HepG2 (cell line): ENCODE results near the gene NOVA2. TPM values are rescaled to one million over a fixed set of nuclear protein-coding genes. Genes with fewer than 3 reads are reported as not detected.

Experiments used
- ATAC-seq: fragments of 200-7000 bp; cut with Tn5 transposase; 3 replicates; pipeline ENCODE4 v1.9.1; 2020; ENCODE audit warnings: mild to moderate bottlenecking, moderate library complexity
- BruUV-seq: library from RNA; stranded (reverse); fragments of 400-500 nt; replicated peaks from 2 replicates; lab custom pipeline; 2021; lab: Mats Ljungman, UMichigan
- CTCF ChIA-PET: fragments of 300-600 bp; formaldehyde crosslinking; extraction: SDS; loops from one replicate; lab custom pipeline; 2021; ENCODE audit warnings: low total read pairs, inconsistent platforms, low intra/inter-chr PET ratio; lab: Yijun Ruan, JAX
- POLR2A ChIA-PET: fragments of 350-600 bp; sonication (Branson Sonifier 250); formaldehyde crosslinking; loops from one replicate; lab custom pipeline; 2020; ENCODE audit warnings: antibody characterized with exemption, inconsistent platforms; lab: Yijun Ruan, JAX
- DNase-seq: peaks from one replicate; pipeline ENCODE4 v3.0.0-alpha.2; 2015; ENCODE audit warnings: low spot score
- FAIRE-seq: peaks from 3 replicates; lab custom pipeline; 2011; peaks lifted over from hg19 to GRCh38; lab: Jason Lieb, UNC
- H2AFZ ChIP-seq: one replicate; pipeline ENCODE4 v1.6.1; 2011; ENCODE audit warnings: low read length, inconsistent platforms
- H3K27ac ChIP-seq: fragments of 300-600 bp; 3 replicates; pipeline ENCODE4 v1.8.0; 2011; ENCODE audit warnings: mixed run types, mild to moderate bottlenecking, mixed read lengths, low read length, inconsistent platforms; ENCODE audit not compliant: insufficient read depth; ENCODE audit errors: extremely low read length
- H3K27me3 ChIP-seq, 2 experiments: fragments of 200-600 bp in 1 of 2; 2 replicates in 1 of 2; 3 replicates in 1 of 2; pipeline versions ENCODE4 v1.6.0 to v1.8.0; 2011; ENCODE audit warnings: low read length in 2 of 2, mild to moderate bottlenecking in 2 of 2, moderate library complexity in 2 of 2, inconsistent platforms in 1 of 2; ENCODE audit not compliant: insufficient read depth in 2 of 2, control insufficient read depth in 1 of 2
- H3K36me3 ChIP-seq, 2 experiments: fragments of 200-600 bp in 1 of 2; replicated peaks in 1 of 2; 2 replicates in 1 of 2; 3 replicates in 1 of 2; pipeline versions ENCODE4 v1.5.1 to v1.8.0; 2011; ENCODE audit warnings: low read length in 2 of 2, inconsistent platforms in 1 of 2; ENCODE audit not compliant: insufficient read depth in 2 of 2, control insufficient read depth in 1 of 2
- H3K4me1 ChIP-seq: 2 replicates; pipeline ENCODE4 v1.5.1; 2012; ENCODE audit warnings: low read length, inconsistent platforms; ENCODE audit not compliant: insufficient read depth
- H3K4me2 ChIP-seq: 2 replicates; pipeline ENCODE4 v1.6.0; 2011; ENCODE audit warnings: low read depth, low read length, inconsistent platforms
- H3K4me3 ChIP-seq, 3 experiments: fragments of 200-600 bp in 1 of 3; sonication (generic), shearing (Covaris generic) in 1 of 3; replicated peaks in 1 of 3; 2 replicates each; pipeline ENCODE4 v1.5.1; 2011 to 2016; ENCODE audit warnings: low read length in 3 of 3, inconsistent platforms in 2 of 3, low read depth in 2 of 3, mild to moderate bottlenecking in 2 of 3, control low read depth in 1 of 3, mixed read lengths in 1 of 3; ENCODE audit not compliant: insufficient read depth in 1 of 3
- H3K79me2 ChIP-seq: one replicate; pipeline ENCODE4 v1.6.1; 2011; ENCODE audit warnings: low read length, inconsistent platforms; ENCODE audit not compliant: insufficient read depth
- H3K9ac ChIP-seq: 2 replicates; pipeline ENCODE4 v1.6.0; 2011; ENCODE audit warnings: mild to moderate bottlenecking, low read depth, low read length, inconsistent platforms; ENCODE audit not compliant: insufficient read depth
- H3K9me3 ChIP-seq: 2 replicates; pipeline ENCODE4 v1.5.1; 2012; ENCODE audit warnings: mild to moderate bottlenecking, low read length
- H4K20me1 ChIP-seq: 2 replicates; pipeline ENCODE4 v1.6.0; 2011; ENCODE audit warnings: inconsistent platforms, mild to moderate bottlenecking, low read length, moderate library complexity; ENCODE audit not compliant: insufficient read depth
- HCFC1 ChIP-seq: fragments of 150-350 bp; IDR thresholded peaks from 2 replicates; pipeline ENCODE4 v1.6.1; 2014; ENCODE audit warnings: low read depth, low read length
- MAX ChIP-seq: IDR thresholded peaks from 2 replicates; pipeline ENCODE4 v1.6.1; 2012; ENCODE audit warnings: inconsistent platforms
- MEF2D ChIP-seq: sonication (generic); formaldehyde crosslinking; IDR thresholded peaks from 2 replicates; pipeline ENCODE4 v1.5.1; 2020; ENCODE audit warnings: mild to moderate bottlenecking, missing genetic modification reagents
- NCOR1 ChIP-seq: fragments of 200-600 bp; sonication (generic); IDR thresholded peaks from 2 replicates; pipeline ENCODE4 v1.7.0; 2017; ENCODE audit warnings: antibody characterized with exemption, low read length, borderline replicate concordance
- PHF5A ChIP-seq: IDR thresholded peaks from one replicate; pipeline ENCODE4 v1.6.1; 2018; ENCODE audit warnings: low read depth, missing genetic modification reagents; ENCODE audit not compliant: unreplicated experiment
- RBM39 ChIP-seq: fragments of 200-400 bp; formaldehyde crosslinking; IDR thresholded peaks from one replicate; pipeline ENCODE4 v1.6.1; 2018; ENCODE audit warnings: antibody characterized with exemption, mild to moderate bottlenecking, low read depth, low read length; ENCODE audit not compliant: poor library complexity, severe bottlenecking
- TBL1XR1 ChIP-seq: fragments of 150-350 bp; IDR thresholded peaks from 2 replicates; pipeline ENCODE4 v1.6.1; 2014; ENCODE audit warnings: borderline replicate concordance, low read length; ENCODE audit not compliant: partially characterized antibody
- YEATS4 ChIP-seq: sonication (generic); formaldehyde crosslinking; IDR thresholded peaks from 2 replicates; pipeline ENCODE4 v1.4.0; 2020; ENCODE audit warnings: missing genetic modification reagents, borderline replicate concordance
- ZFP36L2 ChIP-seq: sonication (generic); formaldehyde crosslinking; IDR thresholded peaks from 2 replicates; pipeline ENCODE4 v1.4.0; 2020; ENCODE audit warnings: missing genetic modification reagents
- ZMYM3 ChIP-seq: sonication (generic); formaldehyde crosslinking; IDR thresholded peaks from 2 replicates; pipeline ENCODE4 v1.5.1; 2020; ENCODE audit warnings: mild to moderate bottlenecking, missing genetic modification reagents
- ZNF501 ChIP-seq: sonication (generic); formaldehyde crosslinking; IDR thresholded peaks from 2 replicates; pipeline ENCODE4 v1.5.1; 2020; ENCODE audit warnings: mild to moderate bottlenecking, moderate library complexity, missing genetic modification reagents
- ZNF629 ChIP-seq: sonication (generic); formaldehyde crosslinking; conservative IDR thresholded peaks from 2 replicates; pipeline ENCODE4 v1.5.0; 2020; ENCODE audit warnings: missing genetic modification reagents
- ZNF687 ChIP-seq: sonication (generic); formaldehyde crosslinking; IDR thresholded peaks from 2 replicates; pipeline ENCODE4 v1.5.1; 2020; ENCODE audit warnings: mild to moderate bottlenecking, missing genetic modification reagents, moderate library complexity
- ZNF770 ChIP-seq: sonication (generic); formaldehyde crosslinking; IDR thresholded peaks from 2 replicates; pipeline ENCODE4 v1.5.0; 2020; ENCODE audit warnings: mild to moderate bottlenecking, missing genetic modification reagents
- ZSCAN21 ChIP-seq: sonication (generic); formaldehyde crosslinking; IDR thresholded peaks from 2 replicates; pipeline ENCODE4 v1.8.0; 2022; ENCODE audit warnings: mild to moderate bottlenecking, missing genetic modification reagents, moderate library complexity, borderline replicate concordance
- WGBS: methylation state at CpG from one replicate; pipeline ENCODE4 v1.1.6; 2017; ENCODE audit warnings: low lambda C conversion rate; 5-methylcytosine and 5-hydroxymethylcytosine counted together
- in situ Hi-C: cut with HindIII; loops from 2 replicates; pipeline ENCODE4 v1.10.0; 2017; ENCODE audit warnings: low pct_unique_long_range_greater_than_20kb; ENCODE audit not compliant: extremely low pct_ligation_motif_present
- intact Hi-C: fragments of 100-400 bp; cut with micrococcal nuclease; formaldehyde crosslinking; loops from one replicate; pipeline ENCODE4 v1.10.0; 2022; ENCODE audit not compliant: unreplicated experiment
- polyA plus RNA-seq, 8 experiments: library from polyadenylated mRNA; depleted of rRNA in 3 of 8; stranded (reverse) in 7 of 8; unstranded in 1 of 8; fragments of >200 nt; fragmentation: Illumina TruSeq in 4 of 8; extraction: Trizol in 4 of 8; gene quantifications; 2 replicates each; pipeline versions ENCODE4 v1.2.1 to v1.2.3, GENCODE V29; 2011 to 2016; ENCODE audit warnings: low read depth in 4 of 8, missing spikeins in 1 of 8, mixed read lengths in 1 of 8; ENCODE audit not compliant: insufficient read depth in 1 of 8
- total RNA-seq, 5 experiments: library from RNA; depleted of rRNA; stranded (reverse); fragments of >200 nt; fragmentation: Illumina TruSeq; extraction: Trizol; gene quantifications; 2 replicates each; pipeline ENCODE4 v1.2.3, GENCODE V29; 2016; ENCODE audit warnings: low read depth in 1 of 5

NOVA2 gene
- total and polyA plus RNA-seq, 2 of the 13 experiments (the other 11 are each of a cell fraction or from before 2014, with no cell fraction given): not detected

- TF ChIP-seq PHF5A (CRISPR knock-in tag) (no peak), ZNF501 (0 out of 2 replicates have a peak, but pooled peaks have one; percentile 27), RBM39 (no peak), ZFP36L2 (CRISPR knock-in tag) (no peak), MEF2D (CRISPR knock-in tag) (no peak), YEATS4 (CRISPR knock-in tag) (no peak), ZSCAN21 (no peak), TBL1XR1 (no peak)
These were observed 59.5 kb downstream of the NOVA2 start, which contains the start of gene NANOS2 (continued) for GRCh38 chr19:45913874-45914830.

GRCh38 chr19:45911291-45911690 lies 62.4 kb downstream of the NOVA2 start:
- Histone ChIP-seq H3K9ac (no peak overlapping the region), H2AFZ (no peak overlapping the region), H3K36me3 (no peaks in the 10 kb centered on the region), H4K20me1 (no peaks in the 10 kb centered on the region), H3K27ac (no peak overlapping the region), H3K4me3 (no peak overlapping the region), H3K79me2 (no peaks in the 10 kb centered on the region), H3K4me2 (peak overlapping the region; percentile 53), H3K4me1 (peaks cover 37% of the 10 kb centered on the region), H3K27me3 (no peaks in the 10 kb centered on the region; a peak in 1 of 5 replicates), H3K9me3 (no peaks in the 10 kb centered on the region)
- intact Hi-C loops (no loop called here), in situ Hi-C loops (loop anchor here (10.0 kb wide), 1 partner anchor 94 kb away; no protein-coding TSS in a partner anchor)
- WGBS: 7% methylated on average over 7 of the region's 8 CpGs
- POLR2A ChIA-PET: interaction anchor here (1.1 to 1.4 kb wide), 2 partner anchors 8 to 16 kb away, joined by 6 to 7 read pairs; partner anchors contain the start of gene MYPOP
- peak; percentile 89 for ATAC-seq
- BruUV-seq: no TSS peak
- peak; percentile 75 for FAIRE-seq
- DNase-seq: peak; percentile 71
- CTCF ChIA-PET: no interaction called here
- TF ChIP-seq ZNF770 (CRISPR knock-in tag): 0 out of 2 replicates have a peak, but pooled peaks have one; percentile 36
- TF ChIP-seq MAX: peak; percentile 27
- no peak for TF ChIP-seq NCOR1
- TF ChIP-seq HCFC1: 0 out of 2 replicates have a peak, but pooled peaks have one; percentile 15
- TF ChIP-seq ZMYM3: peak; percentile 35; the same call in 1 of the 2 replicates
- peak; percentile 38; the same call in 1 of the 2 replicates for TF ChIP-seq ZNF629 (CRISPR knock-in tag)
- peak; percentile 56; the same call in 1 of the 2 replicates for TF ChIP-seq ZNF687 (CRISPR knock-in tag)
